ENCODE measurements around the gene RDH8.

- TF ChIP-seq SUZ12 (IDR thresholded peaks at IDR 0.05) (no peak), ELF4 (IDR thresholded peaks at IDR 0.05) (no peak), LEF1 (IDR thresholded peaks at IDR 0.05; ENCODE audit: borderline replicate concordance) (no peak), SP1 (IDR thresholded peaks at IDR 0.05) (no peak), NFRKB (IDR thresholded peaks at IDR 0.05) (no peak), PKNOX1 (IDR thresholded peaks at IDR 0.05) (no peak)
These were observed 7.5 kb upstream of the RDH8 start for GRCh38 chr19:10005632-10006334.

Data from HEK293T (cell line).